GM21717 (cell line): ENCODE data around the gene GPS1.

Experiments used
- ATAC-seq: cut with Tn5 transposase; IDR thresholded peaks from one replicate; pipeline ENCODE4 v1.9.1; 2021; ENCODE audit warnings: mild to moderate bottlenecking, moderate library complexity; ENCODE audit not compliant: unreplicated experiment

Gene GPS1

DNA sequence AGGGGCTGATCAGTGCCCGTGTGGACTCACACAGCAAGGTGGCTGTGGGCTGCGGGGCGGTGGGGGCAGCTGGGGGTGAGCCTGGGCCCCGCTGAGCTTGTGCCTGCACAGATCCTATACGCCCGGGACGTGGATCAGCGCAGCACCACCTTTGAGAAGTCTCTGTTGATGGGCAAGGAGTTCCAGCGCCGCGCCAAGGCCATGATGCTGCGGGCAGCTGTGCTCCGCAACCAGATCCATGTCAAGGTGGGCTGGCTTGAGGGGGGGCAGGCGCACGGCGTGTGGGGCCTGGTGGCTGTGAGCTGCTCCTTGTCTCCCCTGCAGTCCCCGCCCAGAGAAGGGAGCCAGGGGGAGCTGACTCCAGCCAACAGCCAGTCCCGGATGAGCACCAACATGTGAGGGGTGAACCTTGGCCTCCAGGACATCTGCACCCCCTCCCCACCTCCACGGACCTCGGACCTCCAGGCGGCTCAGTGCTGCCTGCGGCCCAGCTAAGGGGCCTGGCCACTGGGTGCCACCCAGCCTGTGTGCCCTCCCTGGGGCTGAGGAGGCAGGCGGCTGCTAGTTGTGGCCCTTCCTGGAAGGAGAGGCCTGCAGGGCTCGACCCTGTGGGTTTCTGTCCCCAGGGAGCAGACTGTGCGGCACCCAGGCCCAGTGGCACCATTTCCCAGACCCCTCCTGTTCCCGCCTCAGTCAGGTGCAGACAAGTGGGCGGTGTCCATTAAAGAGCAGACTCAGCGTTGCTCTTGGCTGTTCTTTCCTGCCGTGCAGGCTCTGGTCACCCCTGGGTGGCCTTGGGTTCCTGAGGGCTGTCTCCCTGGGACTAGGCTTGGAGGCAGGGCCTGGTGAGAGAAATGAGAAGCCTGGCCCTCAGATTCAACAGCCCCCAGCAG, 5.3 kb downstream of the GPS1 start:
- ATAC-seq: no peak

- ATAC-seq: no peak
Measured at GRCh38 chr17:82058230-82058854, 6.6 kb downstream of the GPS1 start.

GRCh38 chr17:82058855-82059249, 7.2 kb downstream of the GPS1 start:
- no peak for ATAC-seq

GRCh38 chr17:82059272-82060000, 7.7 kb downstream of the GPS1 start:
- no peak for ATAC-seq

- no peak for ATAC-seq
Measured at GRCh38 chr17:82060001-82060380, 8.3 kb downstream of the GPS1 start.

DNA sequence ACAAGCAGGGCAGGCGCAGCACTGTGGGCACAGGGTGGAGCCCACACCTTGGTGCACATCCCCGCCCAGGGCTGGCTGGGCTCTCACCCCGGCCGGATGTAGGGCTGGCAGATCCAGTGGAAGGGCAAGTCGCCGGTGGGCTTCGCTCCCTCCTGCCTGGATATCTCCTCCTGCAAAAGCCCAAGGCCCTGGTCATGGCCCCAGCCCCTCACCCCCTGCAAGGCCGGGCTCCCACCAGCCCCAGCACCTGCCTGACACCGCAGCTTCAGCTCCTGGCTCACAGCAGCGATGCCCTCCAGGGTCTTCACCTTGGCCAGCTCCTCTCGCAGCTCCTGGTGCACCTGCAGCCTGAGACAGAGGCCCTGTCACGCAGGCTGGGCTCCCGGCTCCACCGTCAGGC, 8.9 kb downstream of the GPS1 start:
- ATAC-seq: no peak

GRCh38 chr17:82061047-82061925, 9.6 kb downstream of the GPS1 start:
- ATAC-seq: no peak

DNA sequence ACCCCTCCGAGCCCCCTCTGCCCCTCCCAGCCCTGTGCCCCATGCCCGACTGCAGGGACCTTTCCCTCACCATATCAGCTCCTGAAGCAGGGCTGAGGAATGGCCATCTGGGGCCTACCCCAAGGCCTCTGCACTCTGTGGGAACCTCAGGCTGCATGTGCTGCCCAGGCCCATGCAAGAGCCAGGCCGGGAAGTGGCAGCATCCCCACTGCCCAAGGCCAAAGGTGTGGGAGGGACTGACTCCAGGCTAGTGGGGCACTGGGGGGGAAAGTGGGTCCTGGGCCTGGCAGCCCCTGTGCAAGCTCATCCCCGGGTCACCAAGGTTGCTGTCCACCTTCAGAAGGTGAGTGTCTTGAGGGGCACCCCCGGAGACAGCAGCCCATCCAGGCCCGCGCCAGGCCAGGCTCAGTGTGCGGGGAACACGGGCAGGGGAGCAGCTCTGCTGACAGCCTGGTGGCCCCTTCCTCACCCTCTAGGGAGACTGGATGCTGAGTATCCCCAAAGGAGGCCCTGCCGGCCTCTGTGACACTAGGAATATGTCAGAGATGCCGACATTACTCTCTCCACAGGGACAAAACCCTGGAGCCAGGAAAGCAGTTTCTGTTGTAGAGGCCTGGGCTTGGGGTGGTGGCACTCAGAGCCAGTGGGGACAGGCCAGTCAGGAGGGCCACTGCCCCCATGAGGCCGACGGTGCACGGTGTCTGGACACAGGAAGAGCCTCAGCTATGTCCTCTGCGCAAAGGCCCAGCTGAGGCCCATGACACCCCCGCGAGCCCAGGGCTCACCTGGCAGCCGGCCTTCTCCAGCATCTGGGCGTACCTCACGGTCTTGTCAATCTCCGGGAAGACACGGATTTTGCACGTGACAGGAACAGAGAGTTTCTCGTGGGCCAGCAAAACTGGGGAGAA, 10.6 kb downstream of the GPS1 start:
- ATAC-seq: no peak

DNA sequence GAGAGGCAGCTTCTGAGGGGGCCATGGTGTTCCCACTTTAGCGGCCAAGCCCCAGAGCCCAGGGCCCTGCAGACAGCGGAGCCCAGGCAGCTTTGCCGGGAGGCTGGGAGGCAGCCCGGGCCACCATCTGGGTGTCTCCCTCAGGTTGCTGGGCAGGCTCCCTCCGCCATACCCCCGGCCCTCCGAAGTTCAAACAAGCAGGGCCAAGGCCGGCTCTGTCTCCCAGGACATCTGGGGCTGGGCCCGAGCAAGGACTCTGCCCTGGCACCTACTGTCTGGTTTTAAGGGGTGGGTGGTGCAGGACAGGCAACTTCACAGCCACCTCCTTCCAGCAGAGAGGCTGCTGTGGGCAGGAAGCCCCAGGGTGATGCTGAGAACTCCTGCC, 11.3 kb downstream of the GPS1 start:
- no peak for ATAC-seq

- no peak for ATAC-seq
Measured at GRCh38 chr17:82063424-82064415, 12.0 kb downstream of the GPS1 start.

GRCh38 chr17:82064433-82065192, 12.9 kb downstream of the GPS1 start:
- ATAC-seq: no peak

GRCh38 chr17:82065193-82065637, 13.5 kb downstream of the GPS1 start:
- no peak for ATAC-seq

- no peak for ATAC-seq
Measured at GRCh38 chr17:82065638-82066303, 14.1 kb downstream of the GPS1 start, which contains the start of gene DUS1L. TSS of gene DUS1L (minus strand) at chr17:82065804. CDS start at chr17:82065059, 745 bp downstream.

DNA sequence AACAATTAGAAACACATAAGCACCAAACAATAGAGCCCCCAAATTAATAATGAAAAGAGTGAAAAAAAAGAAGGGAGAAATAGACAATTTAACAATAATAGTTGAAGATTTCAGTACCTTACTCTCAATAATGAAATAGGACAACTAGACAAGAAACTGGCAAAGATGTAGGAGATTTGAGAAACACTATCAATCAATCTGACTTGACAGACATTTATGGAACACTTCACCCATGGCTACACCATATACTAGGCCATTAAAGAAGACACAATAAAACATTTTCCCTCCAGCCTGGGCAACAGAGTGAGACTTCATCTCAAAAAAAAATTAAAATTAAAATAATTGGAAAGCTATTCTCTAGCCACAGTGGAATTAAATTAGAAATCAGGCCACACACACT, 18.9 kb downstream of the GPS1 start:
- ATAC-seq: no peak

GRCh38 chr17:82072827-82073226, 21.1 kb downstream of the GPS1 start:
- no peak for ATAC-seq

GRCh38 chr17:82073446-82073845, 21.7 kb downstream of the GPS1 start:
- no peak for ATAC-seq
